HTR-8/SVneo (cell line): ENCODE results near the gene RAD52.

Experiments
- DNase-seq: peaks from one replicate; pipeline ENCODE4 v3.0.0; 2011; ENCODE audit warnings: low spot score, mixed read lengths; ENCODE audit not compliant: insufficient read length
- FAIRE-seq: peaks from 2 replicates; lab custom pipeline; 2011; peaks lifted over from hg19 to GRCh38; lab: Jason Lieb, UNC

The RAD52 gene

DNA sequence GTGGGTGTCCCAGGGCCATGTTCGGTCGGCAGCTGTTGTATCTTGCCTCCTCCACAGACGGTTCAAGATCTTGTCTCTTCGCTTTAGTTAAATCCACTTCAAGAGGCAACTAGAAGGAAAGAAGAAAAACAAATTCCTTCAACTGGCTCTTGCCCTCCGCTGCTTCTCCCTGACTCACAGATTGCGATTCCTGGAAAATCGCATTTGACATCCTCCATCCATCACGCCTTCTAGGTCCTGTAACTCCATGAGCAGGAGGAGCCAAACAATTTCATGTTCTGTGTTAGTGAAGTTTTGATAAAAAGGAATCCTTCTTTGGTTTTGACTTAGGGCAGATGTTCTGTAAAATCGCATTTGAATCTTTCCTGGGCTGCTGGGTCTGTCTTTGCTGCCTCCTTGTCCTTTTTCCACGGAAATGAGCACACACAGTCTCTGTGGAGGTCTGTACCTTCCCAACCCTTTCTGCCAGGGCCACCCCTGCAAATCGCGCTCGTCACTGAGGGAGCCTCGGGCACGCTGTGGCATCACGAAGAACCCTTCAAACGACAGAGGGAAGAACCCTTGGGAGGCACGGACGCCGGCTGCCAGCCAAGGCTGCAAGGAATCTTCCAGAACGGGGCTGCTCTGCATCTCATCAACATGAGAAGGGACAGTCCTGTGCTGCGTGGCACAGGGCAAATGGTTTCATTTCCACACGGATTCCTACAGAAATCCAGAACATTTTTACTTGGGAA is 32.6 kb downstream of the RAD52 start:
- FAIRE-seq, result no peak

DNA sequence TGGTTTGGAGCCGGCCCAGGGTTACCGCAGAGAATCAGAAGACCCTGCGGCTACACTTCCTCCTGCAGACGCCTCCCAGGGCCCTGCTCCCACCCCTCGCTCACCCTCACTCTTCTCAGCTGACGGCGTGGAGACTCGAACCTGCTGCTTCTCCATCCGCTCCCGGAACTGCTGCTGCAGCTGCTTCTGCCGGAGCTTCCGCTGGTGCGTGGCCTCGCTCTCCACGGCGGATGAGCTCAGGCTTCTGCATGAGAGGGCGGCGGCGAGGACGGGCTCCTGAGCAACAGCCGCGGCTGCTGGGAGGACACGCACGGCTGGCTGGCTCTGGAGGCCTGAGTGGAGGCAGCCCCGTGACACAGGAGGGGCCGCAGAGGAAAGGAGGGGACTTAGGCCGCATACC is 33.3 kb downstream of the RAD52 start:
- no peak for DNase-seq
- FAIRE-seq, result no peak

More for the DNA sequence above, 32.6 kb downstream of the RAD52 start:
- DNase-seq, result no peak

DNA sequence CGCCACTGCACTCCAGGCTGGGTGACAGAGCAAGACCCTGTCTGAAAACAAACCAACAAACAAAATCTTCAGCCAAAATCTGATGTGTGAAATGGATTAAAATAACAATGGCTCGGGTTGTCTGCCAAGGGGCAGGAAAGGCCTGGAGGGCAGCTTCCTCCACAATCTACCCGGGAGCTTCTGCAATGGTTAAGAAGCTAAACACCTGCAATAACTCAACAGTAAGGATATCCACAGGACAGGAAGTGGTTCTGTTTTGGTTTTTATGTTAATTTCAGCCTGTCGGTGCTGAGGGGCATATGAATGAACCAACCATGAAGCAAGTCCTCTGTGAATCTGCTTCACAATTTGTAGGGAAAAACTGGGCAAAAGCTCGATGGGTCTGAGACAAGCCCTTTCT is 34.4 kb downstream of the RAD52 start:
- FAIRE-seq (no peak), DNase-seq (no peak)

DNA sequence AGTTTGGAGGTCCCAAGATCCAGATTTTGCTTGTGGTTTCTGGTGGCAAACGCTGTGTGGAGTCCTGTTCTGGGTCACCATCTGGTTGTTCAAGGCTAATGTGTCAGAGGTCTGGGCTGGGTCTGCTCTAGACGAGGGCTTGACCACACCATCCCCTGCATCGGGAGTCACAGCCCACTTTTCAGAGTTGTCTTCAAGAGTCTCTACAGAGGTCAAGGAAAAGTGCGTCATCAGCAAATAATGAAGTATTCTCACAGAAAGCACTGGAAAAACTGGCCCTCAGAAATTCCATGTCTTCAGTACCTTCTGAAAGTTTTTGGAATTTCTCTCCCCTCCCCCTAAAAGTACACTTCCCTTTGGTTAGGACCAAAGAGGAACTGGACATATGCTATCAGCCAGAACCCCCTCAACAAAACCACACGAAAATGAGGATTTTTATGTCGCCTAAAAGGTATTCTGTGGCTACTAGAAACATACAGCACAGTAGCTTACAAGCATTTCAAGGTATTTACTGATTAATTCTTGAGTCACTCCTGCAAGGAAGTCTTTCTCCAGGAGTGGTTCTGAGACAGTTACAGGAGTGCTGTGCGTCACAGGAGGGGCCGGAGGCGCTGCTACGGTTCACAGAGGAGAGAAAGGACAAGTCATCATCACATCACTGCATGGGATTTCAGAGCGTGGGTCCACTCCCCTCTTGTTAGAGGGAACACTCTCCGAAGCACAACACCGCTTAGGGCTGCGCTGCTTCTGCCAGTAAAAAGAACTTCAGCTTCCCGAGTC is 35.4 kb downstream of the RAD52 start:
- no peak for FAIRE-seq

DNA sequence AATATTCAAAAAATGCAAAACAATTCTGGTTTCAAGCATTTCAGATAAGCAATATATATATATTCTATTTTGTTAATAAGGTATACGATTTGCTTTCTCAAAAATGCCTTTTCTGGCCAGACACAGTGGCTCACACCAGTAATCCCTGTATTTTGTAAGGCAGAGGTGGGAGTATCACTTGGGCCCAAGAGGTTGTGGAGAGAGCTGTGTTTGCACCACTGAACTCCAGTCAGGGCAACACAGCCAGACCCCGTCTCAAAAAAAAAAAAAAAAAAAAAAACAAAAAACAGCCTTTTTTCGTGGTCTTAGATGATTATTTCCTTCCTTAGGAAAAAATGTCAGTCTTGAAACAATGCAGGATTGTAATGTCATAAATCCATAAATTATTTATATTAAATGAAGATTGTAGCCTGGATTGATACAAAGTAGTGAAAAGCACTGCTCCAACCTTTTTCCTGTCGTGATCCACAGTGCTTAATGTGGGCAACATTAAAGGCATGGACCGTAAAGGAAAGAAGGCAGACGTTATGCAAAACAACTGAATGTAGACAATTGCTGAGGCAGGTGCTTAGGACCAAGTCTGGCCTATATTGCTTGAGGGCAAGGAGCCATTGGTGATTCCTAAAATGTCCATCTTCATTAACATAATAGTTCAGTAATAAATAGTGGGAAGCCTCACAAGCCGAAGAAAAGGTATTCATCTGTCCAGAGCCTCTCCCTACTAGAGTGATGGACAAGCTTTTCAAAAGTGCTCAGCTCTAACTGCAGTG is 36.8 kb downstream of the RAD52 start:
- no peak for FAIRE-seq
- no peak for DNase-seq

More for the DNA sequence above, 35.4 kb downstream of the RAD52 start:
- DNase-seq, result peak; percentile 19

DNA sequence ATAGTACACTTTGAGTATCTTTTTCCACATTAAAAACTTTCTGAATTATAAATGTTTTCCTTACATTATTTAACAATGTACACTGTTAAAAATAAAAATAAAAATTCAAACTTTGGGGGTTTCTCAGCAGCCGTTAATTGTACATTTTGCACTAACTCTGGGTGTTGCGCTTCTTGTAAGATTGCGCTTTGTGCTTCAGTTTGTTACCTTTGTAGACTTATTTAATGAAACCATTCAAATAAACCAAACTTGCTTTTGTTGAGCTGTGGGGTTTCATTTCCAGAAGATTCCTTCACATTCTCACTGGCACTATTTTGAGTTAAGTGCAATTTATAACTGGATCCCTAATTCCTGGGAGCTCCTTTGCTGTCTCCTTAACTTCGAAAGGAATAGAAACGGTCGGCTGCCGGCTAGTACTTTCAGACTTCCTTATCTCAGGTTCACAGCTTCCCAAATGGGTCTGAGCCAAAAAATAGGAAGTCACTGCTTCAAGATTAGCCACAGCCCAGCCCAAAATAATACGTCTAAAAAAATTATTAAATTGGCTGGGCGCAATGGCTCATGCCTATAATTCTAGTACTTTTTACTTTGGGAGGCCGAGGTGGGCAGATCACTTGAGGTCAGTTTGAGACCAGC is 38.2 kb downstream of the RAD52 start:
- FAIRE-seq, result no peak
- no peak for DNase-seq

DNA sequence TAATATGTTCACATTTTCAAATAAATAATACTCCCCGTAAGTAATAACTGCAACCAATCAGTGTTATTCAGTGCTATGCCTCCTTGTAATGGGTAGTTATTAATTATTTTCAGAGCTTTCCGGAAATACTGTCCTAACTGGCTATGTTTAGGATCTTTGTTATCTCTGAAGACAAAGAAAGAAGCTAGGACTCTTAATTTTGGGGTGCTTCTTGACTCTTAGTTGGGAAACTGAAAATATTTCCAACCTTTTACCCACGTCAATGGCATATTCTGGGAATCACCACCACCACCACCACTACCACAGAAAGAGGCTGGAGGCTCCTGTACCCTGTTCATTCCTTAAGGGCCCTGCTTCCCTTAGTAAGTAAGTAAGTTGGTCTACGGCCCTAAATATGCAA is 39.1 kb downstream of the RAD52 start:
- FAIRE-seq (no peak), DNase-seq (no peak)

DNA sequence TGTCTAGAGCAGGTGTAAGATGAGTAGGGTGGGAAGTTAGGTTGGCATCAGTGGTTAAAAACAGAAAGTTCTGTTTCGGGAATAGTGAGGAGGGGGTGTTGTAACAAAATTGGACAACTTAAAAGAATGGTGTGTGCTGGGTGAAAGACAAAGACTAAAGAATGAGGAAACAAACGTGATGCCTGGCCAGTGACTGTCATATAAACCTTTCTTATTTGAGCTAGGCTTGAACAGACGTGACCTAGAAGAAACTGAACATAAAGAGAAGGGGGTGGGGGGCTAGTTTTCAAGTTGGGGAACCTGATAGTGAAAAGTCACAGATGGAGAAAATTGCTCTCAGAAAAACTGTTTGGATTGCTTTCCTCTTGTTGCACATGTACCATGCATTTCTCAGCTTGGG is 39.6 kb downstream of the RAD52 start:
- DNase-seq, result no peak
- FAIRE-seq, result no peak

DNA sequence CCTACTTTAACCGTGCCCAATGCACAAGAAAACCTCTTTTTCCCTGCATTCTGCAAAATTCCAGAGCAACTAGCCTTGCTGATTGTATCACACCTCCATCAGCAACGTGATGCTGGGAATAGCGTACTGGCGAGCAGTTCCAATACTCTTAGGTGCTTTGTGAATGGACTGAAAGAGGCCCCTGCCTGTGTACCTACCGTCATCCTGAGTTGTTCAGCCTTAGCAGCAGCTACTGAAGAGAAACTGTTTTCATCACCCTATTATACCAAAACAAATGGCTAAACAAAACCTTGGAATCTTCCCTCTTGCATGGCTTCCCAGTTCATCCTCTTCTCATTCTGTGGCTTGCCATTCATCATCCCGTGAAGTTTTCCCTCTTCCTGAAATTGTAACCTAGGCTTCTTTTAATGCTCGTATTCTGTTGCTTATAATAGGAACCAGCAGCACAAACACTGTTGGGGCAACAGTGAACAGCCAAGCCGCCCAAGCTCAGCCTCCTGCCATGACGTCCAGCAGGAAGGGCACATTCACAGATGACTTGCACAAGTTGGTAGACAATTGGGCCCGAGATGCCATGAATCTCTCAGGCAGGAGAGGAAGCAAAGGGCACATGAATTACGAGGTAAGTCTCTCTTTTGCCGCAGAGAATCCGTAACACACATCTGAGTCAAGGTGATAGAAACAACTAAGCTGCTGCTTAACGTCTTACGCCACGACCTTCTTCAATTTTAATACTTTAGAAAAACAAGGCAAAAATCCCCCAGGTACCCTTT is 41.9 kb downstream of the RAD52 start:
- FAIRE-seq, result no peak
- DNase-seq, result no peak

DNA sequence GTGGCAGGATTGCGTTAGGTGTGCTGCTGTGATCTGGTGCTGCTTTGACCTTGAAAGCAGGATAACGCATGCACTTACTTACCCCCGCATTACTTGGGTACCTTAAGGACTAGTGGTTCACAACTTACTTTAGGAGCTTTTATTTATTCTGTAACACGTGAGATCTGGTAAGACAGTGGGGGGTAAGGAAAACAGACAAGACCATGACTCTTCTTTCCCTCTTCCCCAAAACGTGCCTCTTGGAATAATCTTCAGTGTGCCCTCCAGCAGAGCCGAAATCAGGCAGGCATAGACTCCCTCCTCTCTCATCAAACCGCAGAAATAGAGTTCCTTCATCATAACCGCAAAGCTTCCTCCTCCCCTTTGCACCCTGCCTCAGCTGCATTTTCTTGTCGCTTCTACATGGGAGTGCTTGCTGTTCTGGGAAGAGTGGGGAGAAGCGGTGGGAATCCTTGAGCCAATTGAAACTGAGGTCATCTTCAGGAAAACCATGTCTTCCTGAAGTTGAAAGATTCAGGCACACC is 43.4 kb downstream of the RAD52 start:
- DNase-seq (no peak), FAIRE-seq (no peak)

DNA sequence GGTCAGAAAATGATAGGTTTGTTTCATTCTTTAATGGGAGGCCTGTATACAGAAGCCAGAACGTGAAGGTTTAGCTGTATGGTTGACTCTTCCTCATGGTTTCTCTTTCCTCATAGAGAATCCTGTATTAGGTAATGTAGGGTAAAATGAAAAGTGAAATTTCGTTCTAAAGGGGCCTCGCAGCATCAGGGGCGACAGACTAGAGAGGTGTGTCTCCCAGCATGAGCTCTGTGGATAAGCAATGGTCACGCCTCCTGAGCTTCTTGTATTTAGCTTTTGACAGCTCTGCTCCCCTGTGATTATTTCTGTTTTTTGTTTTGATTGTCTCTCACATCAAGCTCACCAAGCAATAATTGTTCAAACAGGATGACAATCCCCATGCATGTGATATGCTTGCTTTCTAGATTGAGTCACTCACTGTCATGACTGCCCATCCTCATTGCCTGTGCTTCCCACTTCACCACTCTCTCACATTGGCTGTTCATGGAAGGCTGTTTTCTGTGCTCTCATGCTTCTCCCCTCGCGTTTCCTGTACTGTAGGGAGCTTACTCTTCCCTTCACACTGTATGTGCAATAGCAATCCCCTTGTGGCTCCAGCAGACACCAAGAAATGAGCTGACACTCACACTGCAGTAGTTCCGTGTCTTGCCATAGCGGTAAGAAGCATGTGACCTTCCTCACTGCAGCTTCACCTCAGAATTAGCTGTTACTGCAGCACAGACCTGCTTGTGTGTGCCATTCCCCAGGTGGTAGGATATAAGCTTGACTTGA is 44.0 kb downstream of the RAD52 start:
- no peak for FAIRE-seq
- no peak for DNase-seq

DNA sequence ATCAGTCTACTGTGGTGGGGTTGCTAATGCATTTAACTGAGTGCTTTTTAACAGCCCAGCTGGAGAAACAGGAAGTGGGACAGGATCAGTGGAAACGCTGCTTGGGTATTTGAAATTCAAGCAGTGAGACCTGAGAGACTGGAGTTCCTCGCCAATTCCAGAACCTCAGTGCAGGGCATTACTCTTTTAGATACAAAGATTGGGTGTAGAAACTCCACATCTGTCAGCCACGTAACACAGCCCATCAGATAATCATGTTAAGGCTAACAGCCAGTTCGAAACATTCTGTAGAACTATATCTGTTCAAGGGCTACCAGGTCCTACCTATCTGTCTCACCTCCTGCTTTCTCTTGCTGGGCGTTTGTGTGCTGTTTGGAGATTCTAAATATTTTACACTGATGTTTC is 45.5 kb downstream of the RAD52 start:
- FAIRE-seq, result no peak
- DNase-seq, result no peak

DNA sequence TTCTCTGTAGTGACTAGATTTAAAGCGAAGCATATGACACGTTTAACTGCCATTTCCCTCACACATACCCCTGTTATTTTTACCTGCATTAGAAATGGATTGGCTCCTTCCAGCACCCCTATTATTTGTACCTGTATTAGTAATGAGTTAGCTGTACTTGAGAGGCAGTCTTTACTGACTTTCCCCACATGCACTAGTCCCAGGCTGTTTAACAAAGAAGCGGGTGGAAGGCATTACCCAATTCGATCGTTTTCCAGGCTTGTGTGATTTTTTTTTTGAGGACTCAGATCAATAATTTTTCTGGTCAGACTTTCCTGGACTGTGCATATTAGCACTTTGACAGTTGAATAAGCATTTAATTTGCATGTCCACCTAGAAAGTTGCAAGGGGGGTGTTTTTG is 46.4 kb downstream of the RAD52 start:
- DNase-seq, result no peak
- peak; percentile 28 for FAIRE-seq

DNA sequence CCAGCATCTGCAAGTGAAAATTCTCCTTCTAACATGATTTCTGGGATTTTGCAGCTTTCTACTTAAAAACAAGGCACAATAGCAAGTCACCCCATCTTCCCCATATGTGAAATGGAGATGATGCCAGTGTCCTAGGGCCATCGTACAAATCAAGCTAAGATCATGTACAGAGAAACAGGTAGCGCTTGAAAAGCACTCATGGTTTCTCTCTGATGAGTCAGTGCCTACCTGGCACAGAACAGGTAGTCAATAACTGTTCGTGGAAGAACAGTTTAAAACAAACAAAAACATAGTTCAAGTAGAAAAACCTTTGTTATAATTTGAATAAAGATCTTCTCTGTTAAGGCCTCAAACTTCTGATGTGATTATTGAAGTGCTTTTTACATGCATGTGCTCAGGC is 46.9 kb downstream of the RAD52 start:
- no peak for FAIRE-seq

DNA sequence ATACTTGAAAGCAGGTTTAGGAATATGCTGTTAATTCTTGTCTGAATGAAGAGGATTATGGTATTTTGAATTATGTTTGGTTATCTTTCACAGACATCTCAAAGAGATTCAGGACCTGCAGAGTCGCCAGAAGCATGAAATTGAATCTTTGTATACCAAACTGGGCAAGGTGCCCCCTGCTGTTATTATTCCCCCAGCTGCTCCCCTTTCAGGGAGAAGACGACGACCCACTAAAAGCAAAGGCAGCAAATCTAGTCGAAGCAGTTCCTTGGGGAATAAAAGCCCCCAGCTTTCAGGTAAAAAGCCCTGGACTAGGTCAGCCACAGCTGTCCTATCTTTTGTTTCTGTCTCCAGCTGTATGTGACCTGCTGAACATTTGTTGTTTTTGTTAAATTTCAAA is 52.1 kb downstream of the RAD52 start:
- DNase-seq, result no peak
- FAIRE-seq, result no peak

More for the DNA sequence above, 46.9 kb downstream of the RAD52 start:
- DNase-seq, result no peak

DNA sequence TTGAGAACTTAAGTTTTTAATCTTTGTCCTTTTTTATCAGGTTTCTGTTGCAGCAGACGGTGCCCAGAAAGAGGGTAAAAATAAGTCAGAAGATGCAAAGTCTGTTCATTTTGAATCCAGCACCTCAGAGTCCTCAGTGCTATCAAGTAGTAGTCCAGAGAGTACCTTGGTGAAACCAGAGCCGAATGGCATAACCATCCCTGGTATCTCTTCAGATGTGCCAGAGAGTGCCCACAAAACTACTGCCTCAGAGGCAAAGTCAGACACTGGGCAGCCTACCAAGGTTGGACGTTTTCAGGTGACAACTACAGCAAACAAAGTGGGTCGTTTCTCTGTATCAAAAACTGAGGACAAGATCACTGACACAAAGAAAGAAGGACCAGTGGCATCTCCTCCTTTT is 53.5 kb downstream of the RAD52 start:
- FAIRE-seq, result no peak
- no peak for DNase-seq

DNA sequence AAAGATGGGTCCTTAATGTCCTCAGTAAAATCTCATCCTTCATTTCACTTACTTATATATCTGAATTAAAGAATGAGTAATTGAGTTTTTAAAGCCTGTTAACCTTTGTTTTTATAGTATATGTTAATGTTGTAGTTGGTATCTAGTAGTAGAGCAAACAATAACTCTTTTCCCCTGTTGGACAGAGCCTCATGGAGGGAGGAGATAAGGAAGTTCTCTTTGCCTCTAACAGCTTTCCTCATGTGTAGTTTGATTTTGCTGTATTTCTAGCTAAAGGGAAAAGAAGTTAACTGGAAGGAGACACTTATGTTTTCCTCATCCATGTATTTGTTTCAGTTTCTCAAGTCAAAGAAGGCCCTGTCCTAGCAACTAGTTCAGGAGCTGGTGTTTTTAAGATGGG is 55.3 kb downstream of the RAD52 start:
- no peak for DNase-seq
- FAIRE-seq, result no peak

DNA sequence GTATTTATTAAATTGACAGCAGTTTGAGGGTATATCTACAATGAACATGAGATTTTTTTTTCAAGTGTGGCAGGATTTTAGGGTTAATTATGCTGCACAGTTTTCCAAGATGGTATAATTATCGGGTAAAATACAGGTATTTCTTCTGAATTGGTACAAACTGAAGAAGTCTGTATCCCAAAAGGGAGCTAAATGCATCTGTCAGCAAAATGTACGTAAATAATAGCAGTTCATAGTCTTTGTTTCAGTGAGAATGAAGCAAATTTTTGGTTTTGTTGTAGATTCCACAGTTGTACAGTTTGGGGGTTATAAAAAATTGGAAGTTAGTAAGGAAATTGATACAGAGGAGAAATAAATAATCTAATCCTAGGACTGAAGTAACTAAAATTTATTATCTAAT is 63.3 kb downstream of the RAD52 start:
- no peak for DNase-seq
- FAIRE-seq, result no peak

DNA sequence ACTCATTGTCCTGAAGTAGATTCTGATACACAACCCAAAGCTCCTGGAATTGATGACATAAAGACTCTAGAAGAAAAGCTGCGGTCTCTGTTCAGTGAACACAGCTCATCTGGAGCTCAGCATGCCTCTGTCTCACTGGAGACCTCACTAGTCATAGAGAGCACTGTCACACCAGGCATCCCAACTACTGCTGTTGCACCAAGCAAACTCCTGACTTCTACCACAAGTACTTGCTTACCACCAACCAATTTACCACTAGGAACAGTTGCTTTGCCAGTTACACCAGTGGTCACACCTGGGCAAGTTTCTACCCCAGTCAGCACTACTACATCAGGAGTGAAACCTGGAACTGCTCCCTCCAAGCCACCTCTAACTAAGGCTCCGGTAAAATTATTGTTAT is 63.8 kb downstream of the RAD52 start:
- no peak for FAIRE-seq

More for the DNA sequence above, 63.8 kb downstream of the RAD52 start:
- DNase-seq, result no peak
